Measurements from ENCODE around the gene MYOCOS.

The MYOCOS gene

GRCh38 chr1:171583591-171584201 is 38.3 kb upstream of the MYOCOS start:
- TF ChIP-seq ZBTB7A (IDR thresholded peaks at IDR 0.05; ENCODE audit: low read depth) = no peak
- TF ChIP-seq TEAD4 (IDR thresholded peaks at IDR 0.05) = no peak
- TF ChIP-seq EGR1 (IDR thresholded peaks at IDR 0.05) = no peak
- TF ChIP-seq YY1 (IDR thresholded peaks at IDR 0.05; ENCODE audit: low read depth) = no peak
- TF ChIP-seq EP300 (IDR thresholded peaks at IDR 0.05; ENCODE audit: borderline replicate concordance) = no peak
- TF ChIP-seq CREB1 (IDR thresholded peaks at IDR 0.05; ENCODE audit: low read depth) = no peak
- no peak for TF ChIP-seq FOXM1 (IDR thresholded peaks at IDR 0.05; ENCODE audit: borderline replicate concordance, low read depth)
- TF ChIP-seq NFIC (IDR thresholded peaks at IDR 0.05) = no peak

GRCh38 chr1:171585715-171586114 is 36.3 kb upstream of the MYOCOS start:
- no peak for TF ChIP-seq YY1 (IDR thresholded peaks at IDR 0.05; ENCODE audit: low read depth)

- TF ChIP-seq YY1 (IDR thresholded peaks at IDR 0.05; ENCODE audit: low read depth) (no peak), EGR1 (IDR thresholded peaks at IDR 0.05) (no peak), RAD21 (IDR thresholded peaks at IDR 0.05; ENCODE audit: low read depth) (no peak), TEAD4 (IDR thresholded peaks at IDR 0.05) (no peak)
Measured at GRCh38 chr1:171588230-171588629, 33.8 kb upstream of the MYOCOS start.

- TF ChIP-seq EGR1 (IDR thresholded peaks at IDR 0.05) (no peak), CREB1 (IDR thresholded peaks at IDR 0.05; ENCODE audit: low read depth) (no peak), RAD21 (IDR thresholded peaks at IDR 0.05; ENCODE audit: low read depth) (no peak), CEBPB (IDR thresholded peaks at IDR 0.05) (no peak), REST (IDR thresholded peaks at IDR 0.05; ENCODE audit: low read depth) (no peak), TCF12 (IDR thresholded peaks at IDR 0.05; ENCODE audit: low read depth) (no peak), YY1 (IDR thresholded peaks at IDR 0.05; ENCODE audit: low read depth) (no peak), TAF1 (IDR thresholded peaks at IDR 0.05; ENCODE audit: low read depth) (no peak), TEAD4 (IDR thresholded peaks at IDR 0.05) (no peak), FOXM1 (IDR thresholded peaks at IDR 0.05; ENCODE audit: borderline replicate concordance, low read depth) (no peak), NFIC (IDR thresholded peaks at IDR 0.05) (no peak), ZBTB7A (IDR thresholded peaks at IDR 0.05; ENCODE audit: low read depth) (no peak), USF1 (IDR thresholded peaks at IDR 0.05) (no peak), MAX (IDR thresholded peaks at IDR 0.05) (no peak), EP300 (IDR thresholded peaks at IDR 0.05; ENCODE audit: borderline replicate concordance) (no peak)
Measured at GRCh38 chr1:171590022-171590421, 32.0 kb upstream of the MYOCOS start.

GRCh38 chr1:171595324-171595723 is 26.7 kb upstream of the MYOCOS start:
- TF ChIP-seq CEBPB (IDR thresholded peaks at IDR 0.05) (no peak), TEAD4 (IDR thresholded peaks at IDR 0.05) (no peak), NFIC (IDR thresholded peaks at IDR 0.05) (no peak)

- TF ChIP-seq FOXM1 (IDR thresholded peaks at IDR 0.05; ENCODE audit: borderline replicate concordance, low read depth) = no peak
- no peak for TF ChIP-seq MAX (IDR thresholded peaks at IDR 0.05)
- no peak for TF ChIP-seq CREB1 (IDR thresholded peaks at IDR 0.05; ENCODE audit: low read depth)
- no peak for TF ChIP-seq TCF12 (IDR thresholded peaks at IDR 0.05; ENCODE audit: low read depth)
- TF ChIP-seq ZBTB7A (IDR thresholded peaks at IDR 0.05; ENCODE audit: low read depth) = no peak
- no peak for TF ChIP-seq RAD21 (IDR thresholded peaks at IDR 0.05; ENCODE audit: low read depth)
- TF ChIP-seq EP300 (IDR thresholded peaks at IDR 0.05; ENCODE audit: borderline replicate concordance) = no peak
- no peak for TF ChIP-seq USF1 (IDR thresholded peaks at IDR 0.05)
- no peak for TF ChIP-seq TEAD4 (IDR thresholded peaks at IDR 0.05)
- TF ChIP-seq YY1 (IDR thresholded peaks at IDR 0.05; ENCODE audit: low read depth) = no peak
- TF ChIP-seq EGR1 (IDR thresholded peaks at IDR 0.05) = no peak
Measured at GRCh38 chr1:171596119-171596518, 25.9 kb upstream of the MYOCOS start.

GRCh38 chr1:171596705-171597104 is 25.3 kb upstream of the MYOCOS start:
- TF ChIP-seq FOXM1 (IDR thresholded peaks at IDR 0.05; ENCODE audit: borderline replicate concordance, low read depth) = no peak
- TF ChIP-seq REST (IDR thresholded peaks at IDR 0.05; ENCODE audit: low read depth) = no peak
- TF ChIP-seq RAD21 (IDR thresholded peaks at IDR 0.05; ENCODE audit: low read depth) = no peak
- TF ChIP-seq YY1 (IDR thresholded peaks at IDR 0.05; ENCODE audit: low read depth) = no peak
- TF ChIP-seq EGR1 (IDR thresholded peaks at IDR 0.05) = no peak
- TF ChIP-seq CEBPB (IDR thresholded peaks at IDR 0.05) = no peak
- TF ChIP-seq TEAD4 (IDR thresholded peaks at IDR 0.05) = no peak
- no peak for TF ChIP-seq TAF1 (IDR thresholded peaks at IDR 0.05; ENCODE audit: low read depth)
